Neural cell (in vitro differentiated cells): ENCODE results near the gene PLSCR3. TPM values are rescaled to one million over a fixed set of nuclear protein-coding genes. Genes with fewer than 3 reads are reported as not detected.

ENCODE experiments used
- H2AFZ ChIP-seq: fragments of 200-600, 300-800 bp; sonication (generic), shearing (Covaris generic); 2 replicates; pipeline ENCODE4 v1.6.0; 2014; ENCODE audit warnings: low read depth, mild to moderate bottlenecking, antibody characterized with exemption, low read length, moderate library complexity
- H3F3A ChIP-seq: fragments of 200-600 bp; shearing (Covaris generic); 2 replicates; pipeline ENCODE4 v1.6.1; 2016; ENCODE audit warnings: mild to moderate bottlenecking, moderate library complexity, mixed read lengths, antibody characterized with exemption, low read length; ENCODE audit not compliant: insufficient read depth, poor library complexity, severe bottlenecking
- H3K27ac ChIP-seq: fragments of 200-600, 300-800 bp; sonication (generic), shearing (Covaris generic); 2 replicates; pipeline ENCODE4 v1.5.1; 2014; ENCODE audit warnings: mild to moderate bottlenecking, low read length, moderate library complexity
- H3K27me3 ChIP-seq: fragments of 300-800, 200-600 bp; sonication (generic), shearing (Covaris generic); 2 replicates; pipeline ENCODE4 v1.6.0; 2014; ENCODE audit warnings: mild to moderate bottlenecking, low read depth, low read length, moderate library complexity; ENCODE audit not compliant: insufficient read depth
- H3K36me3 ChIP-seq: fragments of 300-800, 200-600 bp; sonication (generic), shearing (Covaris generic); 2 replicates; pipeline ENCODE4 v1.5.1; 2014; ENCODE audit warnings: mild to moderate bottlenecking, antibody characterized with exemption, low read length, moderate library complexity; ENCODE audit not compliant: insufficient read depth
- H3K4me2 ChIP-seq: fragments of 300-800, 200-600 bp; sonication (generic), shearing (Covaris generic); 2 replicates; pipeline ENCODE4 v1.6.0; 2014; ENCODE audit warnings: mild to moderate bottlenecking, low read length
- H3K4me3 ChIP-seq: fragments of 300-800, 200-600 bp; sonication (generic), shearing (Covaris generic); 2 replicates; pipeline ENCODE4 v1.5.1; 2014; ENCODE audit warnings: mild to moderate bottlenecking, low read length, moderate library complexity
- H3K79me2 ChIP-seq: fragments of 200-600 bp; shearing (Covaris generic); replicated peaks from 2 replicates; pipeline ENCODE4 v1.6.0; 2014; ENCODE audit warnings: mild to moderate bottlenecking, low read length, moderate library complexity; ENCODE audit not compliant: insufficient read depth
- H3K9ac ChIP-seq: fragments of 300-800, 200-600 bp; sonication (generic), shearing (Covaris generic); 2 replicates; pipeline ENCODE4 v1.6.1; 2016; ENCODE audit warnings: mild to moderate bottlenecking, low read length, mixed read lengths
- H3K9me2 ChIP-seq: fragments of 200-600 bp; shearing (Covaris generic); 2 replicates; pipeline ENCODE4 v1.6.1; 2016; ENCODE audit warnings: mild to moderate bottlenecking, low read length, mixed read lengths; ENCODE audit not compliant: insufficient read depth
- H3K9me3 ChIP-seq: fragments of 200-600, 300-800 bp; sonication (generic), shearing (Covaris generic); 2 replicates; pipeline ENCODE4 v1.6.1; 2016; ENCODE audit warnings: mild to moderate bottlenecking, mixed run types, low read length, moderate library complexity, mixed read lengths
- H4K20me1 ChIP-seq: fragments of 200-600 bp; shearing (Covaris generic); 2 replicates; pipeline ENCODE4 v1.6.1; 2016; ENCODE audit warnings: mild to moderate bottlenecking, mixed run types; ENCODE audit not compliant: insufficient read depth
- EP300 ChIP-seq: fragments of 450-650 bp; conservative IDR thresholded peaks from 2 replicates; pipeline ENCODE4 v1.6.1; 2014; ENCODE audit warnings: antibody characterized with exemption, mild to moderate bottlenecking, moderate library complexity; ENCODE audit not compliant: poor library complexity, severe bottlenecking
- EZH2 ChIP-seq: fragments of 200-600, 300-800 bp; shearing (Covaris generic), sonication (generic); IDR thresholded peaks from 2 replicates; pipeline ENCODE4 v1.6.1; 2014; ENCODE audit warnings: antibody characterized with exemption, low read length, borderline replicate concordance, mild to moderate bottlenecking; ENCODE audit not compliant: insufficient read depth, poor library complexity, severe bottlenecking
- MXI1 ChIP-seq: fragments of 450-650 bp; conservative IDR thresholded peaks from 2 replicates; pipeline ENCODE4 v1.6.1; 2014; ENCODE audit warnings: antibody characterized with exemption, mild to moderate bottlenecking; ENCODE audit not compliant: poor library complexity, severe bottlenecking
- POLR2AphosphoS5 ChIP-seq: IDR thresholded peaks from 2 replicates; pipeline ENCODE4 v1.6.1; 2012
- RAD21 ChIP-seq: fragments of 450-650 bp; conservative IDR thresholded peaks from 2 replicates; pipeline ENCODE4 v1.6.1; 2014; ENCODE audit warnings: antibody characterized with exemption, mild to moderate bottlenecking, moderate library complexity
- SMC3 ChIP-seq: fragments of 450-650 bp; conservative IDR thresholded peaks from 2 replicates; pipeline ENCODE4 v1.6.1; 2014; ENCODE audit warnings: antibody characterized with exemption, mild to moderate bottlenecking, moderate library complexity; ENCODE audit not compliant: poor library complexity
- TAF1 ChIP-seq: IDR thresholded peaks from 2 replicates; pipeline ENCODE4 v1.6.1; 2012; ENCODE audit warnings: low read depth
- polyA plus RNA-seq: library from polyadenylated mRNA; depleted of rRNA; stranded (reverse); fragments of >200 nt; gene quantifications from 2 replicates; pipeline ENCODE4 v1.2.3, GENCODE V29; 2014
- TF ChIP-seq, protein P1 (sequence below): IDR thresholded peaks from 2 replicates; pipeline ENCODE4 v1.6.1; 2012; ENCODE audit warnings: borderline replicate concordance
- TF ChIP-seq, protein P2 (sequence below): fragments of 450-650 bp; IDR thresholded peaks from 2 replicates; pipeline ENCODE4 v1.5.1; 2014; ENCODE audit warnings: antibody characterized with exemption, mild to moderate bottlenecking, moderate library complexity; ENCODE audit not compliant: poor library complexity, severe bottlenecking

PLSCR3 gene
- polyA plus RNA-seq, 1 donor from 2014 or later: 15.9 TPM

DNA sequence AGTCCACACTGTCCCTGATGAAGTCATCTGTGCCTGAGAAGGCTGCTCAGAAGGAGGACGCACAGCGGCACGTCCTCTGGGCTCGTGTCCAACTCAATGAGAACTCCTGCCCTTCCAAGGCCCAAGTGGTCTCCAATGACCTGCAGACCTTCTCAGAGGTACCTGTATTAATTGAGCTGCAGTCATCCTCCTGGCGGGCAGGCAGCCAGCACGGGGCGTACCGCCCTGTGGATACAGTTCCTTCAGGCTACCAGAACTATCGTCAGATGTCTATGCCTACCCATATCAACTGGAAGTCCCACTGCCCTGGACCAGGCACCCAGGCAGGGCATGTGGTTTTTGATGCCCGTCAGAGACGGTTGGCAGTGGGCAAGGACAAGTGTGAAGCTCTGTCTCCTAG is 38.0 kb upstream of the PLSCR3 start:
- H3K27ac ChIP-seq: no peak overlapping the region
- H3K4me2 ChIP-seq: no peak overlapping the region
- no peaks in the 10 kb centered on the region for H3K9me3 ChIP-seq
- no peak overlapping the region for H3K4me3 ChIP-seq
- H3K36me3 ChIP-seq: no peaks in the 10 kb centered on the region
- no peak overlapping the region for H3K9ac ChIP-seq
- H3F3A ChIP-seq: no peaks in the 10 kb centered on the region
- H3K79me2 ChIP-seq: no peaks in the 10 kb centered on the region
- no peak for TF ChIP-seq RAD21
- TF ChIP-seq, protein P1, sequence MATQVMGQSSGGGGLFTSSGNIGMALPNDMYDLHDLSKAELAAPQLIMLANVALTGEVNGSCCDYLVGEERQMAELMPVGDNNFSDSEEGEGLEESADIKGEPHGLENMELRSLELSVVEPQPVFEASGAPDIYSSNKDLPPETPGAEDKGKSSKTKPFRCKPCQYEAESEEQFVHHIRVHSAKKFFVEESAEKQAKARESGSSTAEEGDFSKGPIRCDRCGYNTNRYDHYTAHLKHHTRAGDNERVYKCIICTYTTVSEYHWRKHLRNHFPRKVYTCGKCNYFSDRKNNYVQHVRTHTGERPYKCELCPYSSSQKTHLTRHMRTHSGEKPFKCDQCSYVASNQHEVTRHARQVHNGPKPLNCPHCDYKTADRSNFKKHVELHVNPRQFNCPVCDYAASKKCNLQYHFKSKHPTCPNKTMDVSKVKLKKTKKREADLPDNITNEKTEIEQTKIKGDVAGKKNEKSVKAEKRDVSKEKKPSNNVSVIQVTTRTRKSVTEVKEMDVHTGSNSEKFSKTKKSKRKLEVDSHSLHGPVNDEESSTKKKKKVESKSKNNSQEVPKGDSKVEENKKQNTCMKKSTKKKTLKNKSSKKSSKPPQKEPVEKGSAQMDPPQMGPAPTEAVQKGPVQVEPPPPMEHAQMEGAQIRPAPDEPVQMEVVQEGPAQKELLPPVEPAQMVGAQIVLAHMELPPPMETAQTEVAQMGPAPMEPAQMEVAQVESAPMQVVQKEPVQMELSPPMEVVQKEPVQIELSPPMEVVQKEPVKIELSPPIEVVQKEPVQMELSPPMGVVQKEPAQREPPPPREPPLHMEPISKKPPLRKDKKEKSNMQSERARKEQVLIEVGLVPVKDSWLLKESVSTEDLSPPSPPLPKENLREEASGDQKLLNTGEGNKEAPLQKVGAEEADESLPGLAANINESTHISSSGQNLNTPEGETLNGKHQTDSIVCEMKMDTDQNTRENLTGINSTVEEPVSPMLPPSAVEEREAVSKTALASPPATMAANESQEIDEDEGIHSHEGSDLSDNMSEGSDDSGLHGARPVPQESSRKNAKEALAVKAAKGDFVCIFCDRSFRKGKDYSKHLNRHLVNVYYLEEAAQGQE: no peak
- no peak for TF ChIP-seq MXI1
- TF ChIP-seq, protein P2, sequence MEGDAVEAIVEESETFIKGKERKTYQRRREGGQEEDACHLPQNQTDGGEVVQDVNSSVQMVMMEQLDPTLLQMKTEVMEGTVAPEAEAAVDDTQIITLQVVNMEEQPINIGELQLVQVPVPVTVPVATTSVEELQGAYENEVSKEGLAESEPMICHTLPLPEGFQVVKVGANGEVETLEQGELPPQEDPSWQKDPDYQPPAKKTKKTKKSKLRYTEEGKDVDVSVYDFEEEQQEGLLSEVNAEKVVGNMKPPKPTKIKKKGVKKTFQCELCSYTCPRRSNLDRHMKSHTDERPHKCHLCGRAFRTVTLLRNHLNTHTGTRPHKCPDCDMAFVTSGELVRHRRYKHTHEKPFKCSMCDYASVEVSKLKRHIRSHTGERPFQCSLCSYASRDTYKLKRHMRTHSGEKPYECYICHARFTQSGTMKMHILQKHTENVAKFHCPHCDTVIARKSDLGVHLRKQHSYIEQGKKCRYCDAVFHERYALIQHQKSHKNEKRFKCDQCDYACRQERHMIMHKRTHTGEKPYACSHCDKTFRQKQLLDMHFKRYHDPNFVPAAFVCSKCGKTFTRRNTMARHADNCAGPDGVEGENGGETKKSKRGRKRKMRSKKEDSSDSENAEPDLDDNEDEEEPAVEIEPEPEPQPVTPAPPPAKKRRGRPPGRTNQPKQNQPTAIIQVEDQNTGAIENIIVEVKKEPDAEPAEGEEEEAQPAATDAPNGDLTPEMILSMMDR: no peak
- no peak for TF ChIP-seq SMC3
- no peak for TF ChIP-seq POLR2AphosphoS5
- TF ChIP-seq EZH2: no peak
- TF ChIP-seq TAF1: no peak
- no peak for TF ChIP-seq EP300
- no peaks in the 10 kb centered on the region for H3K9me2 ChIP-seq
- no peak overlapping the region for H2AFZ ChIP-seq
- H4K20me1 ChIP-seq: no peaks in the 10 kb centered on the region
- peaks cover 23% of the 10 kb centered on the region for H3K27me3 ChIP-seq

DNA sequence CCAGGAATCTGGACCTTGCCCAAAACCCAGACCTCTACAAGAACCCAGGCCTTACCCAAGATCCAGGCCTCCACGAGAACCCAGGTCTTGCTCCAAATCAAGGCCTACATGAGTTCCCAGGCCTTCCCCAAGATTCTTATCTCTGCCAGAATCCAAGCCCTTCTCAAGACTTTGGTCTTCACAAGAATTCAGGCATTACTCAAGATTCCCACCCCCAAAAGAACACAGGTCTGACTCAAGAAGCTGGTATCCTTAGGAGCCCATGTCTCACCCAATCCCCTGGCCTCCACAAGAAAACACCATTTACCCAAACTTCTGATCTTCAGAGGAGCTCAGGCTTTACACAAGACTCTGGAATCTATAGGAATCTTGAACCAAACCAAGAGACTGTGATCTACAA is 36.9 kb upstream of the PLSCR3 start:
- Histone ChIP-seq H2AFZ (no peak overlapping the region), H3K36me3 (no peaks in the 10 kb centered on the region), H3F3A (no peaks in the 10 kb centered on the region), H3K79me2 (no peaks in the 10 kb centered on the region), H3K9ac (no peak overlapping the region), H3K27ac (no peak overlapping the region), H3K4me3 (no peak overlapping the region), H3K9me2 (no peaks in the 10 kb centered on the region), H3K27me3 (peaks cover 14% of the 10 kb centered on the region), H3K9me3 (no peaks in the 10 kb centered on the region), H4K20me1 (no peaks in the 10 kb centered on the region), H3K4me2 (no peak overlapping the region)
- TF ChIP-seq, protein P1: no peak
- TF ChIP-seq, protein P2: no peak
- TF ChIP-seq EZH2 (no peak), MXI1 (no peak), RAD21 (no peak), POLR2AphosphoS5 (no peak), SMC3 (no peak), TAF1 (no peak), EP300 (no peak)
